ENCODE data around the gene IQCF5.

GRCh38 chr3:51862886-51863285, 12.5 kb downstream of the IQCF5 start:
- TF ChIP-seq, protein P1, sequence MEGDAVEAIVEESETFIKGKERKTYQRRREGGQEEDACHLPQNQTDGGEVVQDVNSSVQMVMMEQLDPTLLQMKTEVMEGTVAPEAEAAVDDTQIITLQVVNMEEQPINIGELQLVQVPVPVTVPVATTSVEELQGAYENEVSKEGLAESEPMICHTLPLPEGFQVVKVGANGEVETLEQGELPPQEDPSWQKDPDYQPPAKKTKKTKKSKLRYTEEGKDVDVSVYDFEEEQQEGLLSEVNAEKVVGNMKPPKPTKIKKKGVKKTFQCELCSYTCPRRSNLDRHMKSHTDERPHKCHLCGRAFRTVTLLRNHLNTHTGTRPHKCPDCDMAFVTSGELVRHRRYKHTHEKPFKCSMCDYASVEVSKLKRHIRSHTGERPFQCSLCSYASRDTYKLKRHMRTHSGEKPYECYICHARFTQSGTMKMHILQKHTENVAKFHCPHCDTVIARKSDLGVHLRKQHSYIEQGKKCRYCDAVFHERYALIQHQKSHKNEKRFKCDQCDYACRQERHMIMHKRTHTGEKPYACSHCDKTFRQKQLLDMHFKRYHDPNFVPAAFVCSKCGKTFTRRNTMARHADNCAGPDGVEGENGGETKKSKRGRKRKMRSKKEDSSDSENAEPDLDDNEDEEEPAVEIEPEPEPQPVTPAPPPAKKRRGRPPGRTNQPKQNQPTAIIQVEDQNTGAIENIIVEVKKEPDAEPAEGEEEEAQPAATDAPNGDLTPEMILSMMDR (conservative IDR thresholded peaks at IDR 0.05): no peak
- TF ChIP-seq EZH2 (IDR thresholded peaks at IDR 0.05; ENCODE audit: low read depth): no peak
